ENCODE results near the gene BMP2K. TPM values are rescaled to one million over a fixed set of nuclear protein-coding genes. Genes with fewer than 3 reads are reported as not detected.

BMP2K gene
- 90.2 and 131 TPM in 2 replicates for total RNA-seq

GRCh38 chr4:78776079-78776728 is at the start of gene BMP2K:
Gene BMP2K, plus strand, starts transcription at chr4:78776350. Its CDS starts 194 bp downstream, at chr4:78776544.

DNA sequence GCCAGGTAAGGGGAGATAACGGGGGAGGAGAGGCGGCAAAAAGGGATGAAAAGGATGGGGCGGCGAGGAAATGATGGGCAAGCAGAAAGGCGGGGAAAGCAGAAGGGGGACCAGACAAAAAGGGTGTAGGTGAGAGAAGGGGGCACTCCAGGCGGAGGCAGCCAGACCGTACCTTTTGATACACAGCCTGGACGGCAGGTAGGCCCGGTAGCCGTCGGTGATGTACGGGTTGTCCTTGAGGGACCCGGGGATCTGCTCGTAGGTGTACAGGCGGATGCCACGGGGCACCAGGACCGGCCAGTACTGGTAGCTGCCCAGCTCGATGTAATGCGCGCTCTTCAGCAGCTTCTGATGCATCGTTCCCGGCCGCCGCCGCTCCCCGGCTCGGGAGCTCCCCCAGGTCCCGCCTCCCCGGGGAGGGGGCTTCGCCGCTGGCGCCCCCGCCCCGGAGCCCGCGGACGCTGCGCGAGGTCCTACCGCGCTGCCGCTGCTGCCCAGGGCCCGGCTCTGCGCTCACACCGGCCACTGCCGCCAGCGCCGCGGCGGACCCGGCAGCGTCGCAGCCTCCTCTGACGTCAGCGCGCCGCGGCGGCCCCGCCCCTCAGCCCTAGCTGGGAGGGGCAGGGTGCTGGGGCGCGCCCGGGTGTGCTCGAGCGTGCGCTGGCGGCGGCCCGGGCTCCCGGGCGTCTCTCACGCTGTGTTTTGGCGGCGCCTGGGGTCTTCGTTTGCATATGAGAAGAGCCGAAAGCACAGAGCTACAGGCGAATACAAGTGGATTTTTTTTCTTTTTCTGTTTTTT is 162.9 kb downstream of the BMP2K start, which contains the start of gene PAQR3:
TSS of gene PAQR3 (minus strand) at position 571 of the 799 bp plus-strand sequence. CDS start at position 357, 214 bp downstream.

Small RNAs within 50 kb of the gene (small RNA-seq; reads per million reads assigned to genes)
- gene AC098818.1 (not detected), gene MIR5096 (not detected), gene RN7SL127P (not detected)

Other genes starting within 250 kb of the BMP2K start
- gene ANXA3, start 224.6 kb upstream of the BMP2K start, total RNA-seq: 84.9 and 191 TPM in 2 replicates
- 10.5 and 16.9 TPM in 2 replicates for gene PAQR3, start 163.1 kb downstream of the BMP2K start, total RNA-seq